ENCODE results near the gene ARID1B. TPM values are rescaled to one million over a fixed set of nuclear protein-coding genes. Genes with fewer than 3 reads are reported as not detected.

The ARID1B gene
- total and polyA plus RNA-seq, 7 donors = 8.4 to 115 (median 69.6) TPM

GRCh38 chr6:156791320-156791850 lies 14.2 kb downstream of the ARID1B start:
- WGBS, 2 donors = 21 to 45% methylated on average over 10 of the region's 10 CpGs
- intact Hi-C loops (cut with DNase I) = no loop called here
- H3K9me3 ChIP-seq = no peaks in the 10 kb centered on the region
- H3K36me3 ChIP-seq = no peaks in the 10 kb centered on the region
- H3K27ac ChIP-seq = no peak overlapping the region
- DNase-seq = no peak
- H3K27me3 ChIP-seq = no peaks in the 10 kb centered on the region
- H3K4me3 ChIP-seq = no peak overlapping the region
- no peak for TF ChIP-seq POLR2AphosphoS5 (IDR thresholded peaks at IDR 0.05)
- no peak for TF ChIP-seq CTCF (IDR thresholded peaks at IDR 0.05)
- no peak for TF ChIP-seq EP300 (IDR thresholded peaks at IDR 0.05)
- TF ChIP-seq POLR2A (IDR thresholded peaks at IDR 0.05) = no peak
- H3K4me1 ChIP-seq = peaks cover 0 to 97% (median 85%) of the 10 kb centered on the region in 4 donors

GRCh38 chr6:156793200-156793599 lies 16.0 kb downstream of the ARID1B start:
- WGBS, 2 donors = 94 to 96% methylated on average over 6 of the region's 6 CpGs

GRCh38 chr6:156794546-156795354 lies 17.6 kb downstream of the ARID1B start:
- DNase-seq = no peak
- Histone ChIP-seq H3K36me3 (no peaks in the 10 kb centered on the region), H3K9me3 (no peaks in the 10 kb centered on the region), H3K27me3 (no peaks in the 10 kb centered on the region), H3K4me1 (peaks cover 0 to 81% (median 68%) of the 10 kb centered on the region in 4 donors), H3K4me3 (no peak overlapping the region), H3K27ac (no peak overlapping the region)
- intact Hi-C loops (cut with DNase I) = no loop called here
- WGBS, 2 donors = 70 to 71% methylated on average over 14 of the region's 14 CpGs
- TF ChIP-seq POLR2AphosphoS5 (IDR thresholded peaks at IDR 0.05) (no peak), CTCF (IDR thresholded peaks at IDR 0.05) (no peak), EP300 (IDR thresholded peaks at IDR 0.05) (no peak), POLR2A (IDR thresholded peaks at IDR 0.05) (no peak)

More at GRCh38 chr6:156793200-156793599, 16.0 kb downstream of the ARID1B start:
- H3K36me3 ChIP-seq = no peaks in the 10 kb centered on the region
- no peak overlapping the region for H3K4me3 ChIP-seq
- no peaks in the 10 kb centered on the region for H3K9me3 ChIP-seq
- intact Hi-C loops (cut with DNase I) = no loop called here
- no peak for TF ChIP-seq POLR2A (IDR thresholded peaks at IDR 0.05)
- TF ChIP-seq CTCF (IDR thresholded peaks at IDR 0.05) = no peak
- no peak for TF ChIP-seq POLR2AphosphoS5 (IDR thresholded peaks at IDR 0.05)
- TF ChIP-seq EP300 (IDR thresholded peaks at IDR 0.05) = no peak
- H3K27ac ChIP-seq = no peak overlapping the region
- DNase-seq = no peak
- H3K4me1 ChIP-seq = peaks cover 0 to 97% (median 79%) of the 10 kb centered on the region in 4 donors
- no peaks in the 10 kb centered on the region for H3K27me3 ChIP-seq

GRCh38 chr6:156795825-156796224 lies 18.6 kb downstream of the ARID1B start:
- Histone ChIP-seq H3K9me3 (no peaks in the 10 kb centered on the region), H3K27me3 (no peaks in the 10 kb centered on the region), H3K4me1 (peaks cover 0 to 73% (median 58%) of the 10 kb centered on the region in 4 donors), H3K36me3 (no peaks in the 10 kb centered on the region), H3K4me3 (peak overlapping the region in 3 of 4 donors; percentile 32 to 38 (median 33)), H3K27ac (peak overlapping the region in 2 of 4 donors; percentile 6 to 10)
- WGBS, 2 donors = 82 to 91% methylated on average over 9 of the region's 9 CpGs
- DNase-seq = no peak
- TF ChIP-seq POLR2A (IDR thresholded peaks at IDR 0.05) (no peak), CTCF (IDR thresholded peaks at IDR 0.05) (no peak), EP300 (IDR thresholded peaks at IDR 0.05) (no peak), POLR2AphosphoS5 (IDR thresholded peaks at IDR 0.05) (no peak)
- intact Hi-C loops (cut with DNase I) = no loop called here
